ENCODE data around the gene RPS3.

DNA sequence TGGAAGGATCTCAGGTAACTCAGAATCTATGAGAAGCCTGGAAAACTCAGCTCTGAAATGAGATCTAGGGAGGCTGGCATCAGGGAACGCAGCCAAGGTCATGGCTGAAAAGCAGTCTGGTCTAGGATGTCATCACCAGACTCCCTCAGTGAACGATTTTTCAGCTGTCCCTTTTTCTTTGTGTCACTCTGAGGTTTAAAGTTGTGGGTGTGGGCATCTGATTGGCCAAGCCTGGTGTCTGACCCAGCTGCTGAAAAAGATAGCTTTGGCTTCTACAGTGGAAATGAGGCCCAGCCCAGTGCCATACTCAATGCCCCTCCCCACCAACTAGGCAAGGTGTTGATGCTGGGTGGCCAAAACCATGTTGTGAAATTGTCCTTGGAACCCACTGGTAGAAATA, 14.5 kb downstream of the RPS3 start:
- TF ChIP-seq, protein P1, sequence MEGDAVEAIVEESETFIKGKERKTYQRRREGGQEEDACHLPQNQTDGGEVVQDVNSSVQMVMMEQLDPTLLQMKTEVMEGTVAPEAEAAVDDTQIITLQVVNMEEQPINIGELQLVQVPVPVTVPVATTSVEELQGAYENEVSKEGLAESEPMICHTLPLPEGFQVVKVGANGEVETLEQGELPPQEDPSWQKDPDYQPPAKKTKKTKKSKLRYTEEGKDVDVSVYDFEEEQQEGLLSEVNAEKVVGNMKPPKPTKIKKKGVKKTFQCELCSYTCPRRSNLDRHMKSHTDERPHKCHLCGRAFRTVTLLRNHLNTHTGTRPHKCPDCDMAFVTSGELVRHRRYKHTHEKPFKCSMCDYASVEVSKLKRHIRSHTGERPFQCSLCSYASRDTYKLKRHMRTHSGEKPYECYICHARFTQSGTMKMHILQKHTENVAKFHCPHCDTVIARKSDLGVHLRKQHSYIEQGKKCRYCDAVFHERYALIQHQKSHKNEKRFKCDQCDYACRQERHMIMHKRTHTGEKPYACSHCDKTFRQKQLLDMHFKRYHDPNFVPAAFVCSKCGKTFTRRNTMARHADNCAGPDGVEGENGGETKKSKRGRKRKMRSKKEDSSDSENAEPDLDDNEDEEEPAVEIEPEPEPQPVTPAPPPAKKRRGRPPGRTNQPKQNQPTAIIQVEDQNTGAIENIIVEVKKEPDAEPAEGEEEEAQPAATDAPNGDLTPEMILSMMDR (IDR thresholded peaks at IDR 0.05 in 4 of 5, conservative IDR thresholded peaks at IDR 0.05 in 1 of 5): no peak
- TF ChIP-seq POLR2A (IDR thresholded peaks at IDR 0.05): no peak
